Renal pelvis (tissue), 4 donors: ENCODE data around the gene KCNQ5. TPM values are rescaled to one million over a fixed set of nuclear protein-coding genes. Genes with fewer than 3 reads are reported as not detected.
A peak's percentile ranks its signal among the peaks of the same experiment; 100 is the strongest.

Experiments used
- DNase-seq: peaks from one replicate; pipeline ENCODE4 v3.0.0-alpha.2; 2013
- polyA plus RNA-seq, 3 donors: library from polyadenylated mRNA; unstranded; fragments of 120-200 nt; gene quantifications; one replicate each; pipeline ENCODE4 v1.2.1, GENCODE V29; 2013; ENCODE audit not compliant: insufficient read length in 3 of 3

KCNQ5 gene
- polyA plus RNA-seq, 3 donors: 0.21 to 0.34 (median 0.31) TPM

DNA sequence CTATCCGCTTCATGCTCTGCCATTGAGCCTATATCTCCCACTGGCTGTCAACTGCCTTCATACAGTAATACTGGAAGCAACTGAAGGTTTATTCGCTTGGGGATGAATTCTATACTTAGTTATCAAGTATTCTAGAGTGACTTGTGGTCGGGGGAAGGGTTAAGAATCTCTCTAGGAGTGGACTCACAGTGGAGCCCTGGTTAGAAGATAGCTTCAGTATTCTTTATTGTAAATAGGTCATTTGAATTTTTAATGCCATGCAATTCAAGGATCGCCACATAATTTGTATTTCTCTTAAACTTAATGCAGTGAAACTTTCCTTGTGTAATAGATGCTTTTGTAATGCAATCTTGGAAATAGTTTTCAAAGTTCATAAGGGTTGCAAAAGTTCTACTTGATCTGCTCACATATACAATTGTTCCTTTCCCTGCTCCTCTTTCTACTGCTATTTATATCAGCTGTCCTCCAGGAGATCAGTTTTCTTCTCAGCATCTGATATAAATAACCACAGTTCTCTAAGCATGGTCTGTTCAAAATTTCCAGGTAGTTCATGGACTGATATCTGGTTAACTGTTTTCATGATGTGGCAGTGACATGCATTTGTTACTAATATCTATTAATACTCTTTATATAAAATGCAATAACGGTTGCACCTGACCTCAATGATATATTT lies 120.3 kb downstream of the KCNQ5 start:
- no peak for DNase-seq

DNA sequence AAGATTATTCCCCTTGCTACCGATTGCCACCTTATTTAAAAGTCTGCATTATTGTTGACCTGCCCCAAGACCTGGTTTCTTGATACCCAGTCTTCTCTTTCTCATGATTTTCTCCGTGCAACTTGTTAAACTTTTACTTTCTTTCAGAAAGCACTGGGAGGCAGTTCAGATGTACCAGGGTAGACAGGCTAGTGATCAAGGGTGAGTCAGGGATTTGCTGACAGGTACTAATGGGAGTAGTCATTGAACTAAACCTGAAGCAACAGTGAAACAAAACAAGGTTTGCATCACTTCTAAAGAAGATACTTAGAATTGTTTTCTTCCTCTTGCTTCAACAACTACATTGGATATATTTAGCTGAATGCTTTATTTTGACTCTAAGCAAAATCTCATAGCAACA lies 124.4 kb downstream of the KCNQ5 start:
- no peak for DNase-seq

DNA sequence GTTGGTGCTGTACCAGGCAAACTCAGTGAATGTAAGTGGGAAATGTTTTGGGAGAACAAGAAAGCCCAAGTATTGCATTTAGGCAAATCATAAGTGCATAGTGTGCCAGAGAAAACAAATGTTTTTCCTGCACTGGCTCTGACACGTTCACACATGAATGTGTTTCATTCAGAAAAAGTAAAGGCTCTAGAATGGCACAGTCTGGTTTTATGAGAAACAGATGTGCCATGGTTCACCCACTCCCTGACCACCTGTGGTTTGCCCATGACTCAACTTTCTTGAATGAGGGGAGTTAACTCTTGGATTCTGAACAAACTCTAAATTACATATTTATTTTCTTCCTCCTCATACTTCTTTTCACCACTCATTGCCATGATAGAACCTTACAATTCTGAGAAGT lies 126.9 kb downstream of the KCNQ5 start:
- DNase-seq: no peak

DNA sequence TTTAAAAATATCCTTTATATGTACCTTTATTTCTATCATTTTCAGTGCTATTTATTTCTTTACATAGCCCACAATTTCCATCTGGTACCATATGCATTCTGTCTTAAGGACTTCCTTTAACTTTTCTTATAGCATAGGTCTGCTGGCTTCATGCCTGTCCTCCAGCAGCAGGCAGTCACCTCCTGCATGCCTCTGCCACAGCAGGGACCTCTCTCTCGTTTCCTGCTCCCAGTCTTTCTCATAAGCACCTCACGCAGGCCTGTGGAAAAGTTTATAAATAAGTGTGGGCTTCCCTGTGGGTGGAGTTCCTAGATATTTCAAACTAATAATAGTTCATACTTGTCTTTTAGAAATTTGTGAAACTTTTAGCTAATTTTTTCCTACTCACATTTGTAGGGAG lies 133.9 kb downstream of the KCNQ5 start:
- DNase-seq: no peak

DNA sequence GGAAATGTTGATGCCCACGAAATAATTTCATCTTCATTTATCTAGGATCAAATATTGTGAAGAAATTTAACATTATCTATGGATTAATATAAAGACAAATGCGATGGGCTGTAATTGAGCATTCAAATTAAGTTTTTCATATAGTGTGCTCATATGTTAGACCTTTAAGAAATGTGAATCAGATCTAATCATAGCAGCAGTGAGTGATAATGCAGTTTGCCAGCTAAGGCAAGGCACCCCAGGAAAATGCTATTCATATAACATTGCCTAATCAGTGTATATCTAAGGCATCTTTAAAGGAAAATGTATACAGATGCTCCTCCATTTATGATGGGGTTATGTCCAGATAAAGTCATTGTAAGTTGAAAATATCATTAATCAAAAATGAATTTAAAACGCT lies 135.2 kb downstream of the KCNQ5 start:
- DNase-seq: no peak

DNA sequence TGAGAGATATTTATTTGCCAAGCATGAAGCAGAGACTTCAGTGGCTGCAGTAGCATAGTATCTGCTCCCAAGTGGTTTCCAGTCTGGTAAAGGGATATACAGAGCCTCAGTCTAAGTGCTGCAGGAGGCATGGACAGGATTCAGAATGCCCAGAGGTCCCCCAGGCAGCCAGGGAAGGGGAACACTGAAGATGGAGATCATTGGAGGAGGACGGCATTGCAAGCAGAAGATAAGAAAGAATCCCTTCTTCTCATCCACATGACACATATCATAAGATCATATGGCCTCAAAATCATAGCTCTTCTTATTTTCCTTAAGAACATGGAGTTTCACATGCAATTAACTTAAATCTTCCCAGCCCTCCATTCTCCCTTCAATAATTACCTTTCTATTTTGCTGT lies 136.1 kb downstream of the KCNQ5 start:
- DNase-seq: no peak

DNA sequence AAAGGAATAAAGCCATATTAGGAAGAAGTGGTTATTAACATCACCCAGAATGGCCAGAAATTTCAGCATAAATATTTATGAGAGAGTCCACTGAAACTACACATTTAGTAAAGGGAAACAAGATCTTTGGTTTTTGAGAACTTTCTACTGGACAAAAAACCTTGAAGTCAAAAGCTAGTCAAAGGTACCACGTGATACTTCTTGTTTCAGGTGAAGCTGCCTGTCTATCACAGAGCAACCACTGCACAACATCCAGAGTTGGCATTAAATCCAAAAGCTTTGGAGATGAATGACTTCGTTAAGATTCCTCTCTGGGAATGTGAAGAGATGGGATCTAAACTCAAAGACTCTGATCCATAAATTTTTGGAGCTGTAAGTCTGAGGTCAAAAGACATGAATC lies 137.0 kb downstream of the KCNQ5 start:
- no peak for DNase-seq

DNA sequence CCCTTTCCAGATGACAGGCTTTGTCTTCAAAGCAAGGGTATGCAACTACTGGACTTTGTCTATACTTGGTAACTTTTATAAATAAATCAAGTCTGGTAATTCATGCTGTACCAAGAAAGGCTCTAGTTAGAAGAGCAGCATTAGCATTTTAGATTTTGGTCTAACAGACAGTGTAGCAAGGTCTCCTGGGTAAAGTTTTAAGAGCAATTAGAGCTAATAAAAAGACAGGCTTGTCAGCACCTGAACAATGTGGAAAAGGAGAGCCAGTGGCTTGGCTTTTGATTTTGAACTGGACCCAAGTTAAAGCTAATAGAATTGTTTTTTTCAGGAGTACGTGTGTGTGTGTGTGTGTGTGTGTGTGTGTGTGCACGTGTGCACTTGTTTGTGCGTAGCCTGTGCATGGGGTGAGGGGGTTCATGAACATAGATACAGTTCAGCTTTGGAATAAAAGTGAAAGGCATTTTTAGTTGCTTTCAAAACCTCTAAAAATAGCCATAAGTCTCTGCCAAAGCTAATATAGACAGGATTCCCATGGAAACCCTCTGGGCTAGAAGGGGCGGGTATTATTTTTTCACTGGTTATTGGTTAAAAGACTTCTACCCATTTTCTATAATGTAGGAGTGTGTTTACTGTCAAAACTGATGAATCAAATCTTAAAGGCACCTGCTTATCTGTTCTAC lies 138.4 kb downstream of the KCNQ5 start:
- DNase-seq: no peak

DNA sequence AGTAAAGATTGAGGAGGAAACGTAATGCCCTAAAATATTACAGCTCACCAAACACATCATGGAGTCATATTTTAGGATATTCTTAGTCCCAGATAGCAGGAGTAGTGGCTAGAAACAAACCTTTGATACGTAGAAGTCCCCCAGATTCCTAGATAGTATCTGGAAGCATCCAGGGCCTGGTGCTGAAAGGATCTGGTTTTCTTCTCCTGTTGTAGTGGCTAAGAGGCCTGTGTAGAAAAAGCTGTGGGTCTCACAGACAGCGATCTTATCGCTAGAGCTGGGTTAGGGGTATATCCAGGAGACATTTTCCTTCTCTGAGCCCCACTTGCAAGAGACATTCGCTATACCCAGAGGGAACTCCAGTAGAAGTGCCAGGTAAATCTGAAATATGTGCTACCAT lies 139.9 kb downstream of the KCNQ5 start:
- DNase-seq: no peak

DNA sequence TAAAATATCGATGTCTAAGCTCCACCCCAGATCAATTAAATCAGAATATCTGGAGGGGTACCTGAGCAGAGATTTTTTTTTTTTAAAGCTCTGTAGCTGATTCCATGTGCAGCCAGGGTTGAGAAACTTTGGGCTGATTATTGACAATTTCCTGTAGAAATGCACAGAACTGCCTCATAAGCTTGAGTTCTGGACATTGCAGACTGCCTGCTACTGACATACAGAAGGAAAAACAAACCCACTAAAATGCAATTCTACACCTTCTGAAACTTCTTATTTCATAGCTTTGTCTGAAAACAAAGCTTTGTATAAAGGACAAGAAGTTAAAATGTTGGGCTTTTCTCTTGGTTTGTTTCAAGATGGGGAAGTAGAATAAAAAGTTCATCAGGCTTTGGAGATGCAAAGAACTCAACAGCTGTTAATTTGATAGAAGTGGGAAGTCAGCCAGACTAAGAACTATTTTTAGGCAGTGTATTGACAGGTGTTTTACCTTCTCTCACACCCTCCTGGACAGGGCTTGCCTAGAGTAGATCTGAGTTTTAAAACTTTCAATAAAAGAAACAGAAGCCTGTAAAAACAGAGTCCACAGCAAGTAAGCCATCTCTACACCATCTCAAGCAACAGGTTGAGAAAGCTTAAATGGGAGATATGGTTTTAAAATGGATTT lies 147.7 kb downstream of the KCNQ5 start:
- DNase-seq: no peak

DNA sequence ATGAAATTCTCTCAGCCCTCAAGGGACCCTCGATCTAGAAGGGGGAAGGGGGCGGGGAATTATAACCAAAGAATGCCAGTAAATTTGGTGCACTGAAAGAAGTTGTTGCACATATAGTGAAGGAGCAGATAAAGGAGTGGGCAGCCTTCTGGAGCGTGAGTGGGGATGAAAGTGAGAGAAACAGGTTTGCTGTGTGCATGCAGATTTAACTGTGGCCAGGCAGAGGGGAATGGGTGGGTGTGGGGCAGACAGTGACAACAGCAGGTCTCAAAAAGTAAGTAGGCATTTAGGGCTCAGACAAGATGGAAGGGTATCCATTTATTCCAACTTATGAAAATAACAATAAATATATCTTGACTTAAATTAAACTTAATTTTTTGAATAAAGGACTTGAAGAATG lies 149.1 kb downstream of the KCNQ5 start:
- DNase-seq: no peak

DNA sequence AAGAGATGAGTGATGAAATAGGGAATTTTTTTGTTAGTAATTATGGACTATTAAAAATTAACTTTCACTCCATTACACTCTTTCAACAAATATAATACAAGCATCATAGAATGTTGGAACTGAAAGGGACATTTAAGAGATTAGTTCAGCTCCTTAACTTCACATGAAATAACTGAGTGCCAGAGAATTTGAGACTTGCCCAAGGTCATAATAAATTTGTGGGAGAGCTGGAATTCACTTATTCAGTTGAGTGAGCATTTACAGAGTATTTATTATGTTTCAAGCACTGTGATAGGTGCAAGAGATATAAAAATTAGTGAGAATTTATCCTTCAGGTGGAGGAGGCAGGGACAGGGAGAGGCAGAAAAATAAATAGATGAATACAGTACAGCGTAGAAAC lies 154.6 kb downstream of the KCNQ5 start:
- DNase-seq: no peak

DNA sequence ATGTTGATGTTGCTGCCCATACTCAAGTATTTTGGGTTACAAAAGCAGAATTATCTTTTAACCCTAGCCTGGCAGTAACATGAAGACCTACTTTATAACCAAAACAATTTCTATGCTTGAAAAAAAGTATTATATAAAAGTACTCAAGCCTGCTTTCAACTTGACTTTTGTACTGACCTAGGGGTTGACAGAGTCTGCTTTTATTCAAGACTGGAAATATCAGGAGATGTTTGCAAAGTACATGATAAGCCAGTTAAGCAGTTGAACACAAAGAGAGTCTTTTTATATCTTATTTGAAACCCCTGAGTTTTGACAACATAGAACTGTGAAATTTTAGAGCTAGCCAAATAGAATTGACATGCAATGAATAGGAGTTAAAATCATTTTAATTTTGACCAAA lies 159.8 kb downstream of the KCNQ5 start:
- no peak for DNase-seq

DNA sequence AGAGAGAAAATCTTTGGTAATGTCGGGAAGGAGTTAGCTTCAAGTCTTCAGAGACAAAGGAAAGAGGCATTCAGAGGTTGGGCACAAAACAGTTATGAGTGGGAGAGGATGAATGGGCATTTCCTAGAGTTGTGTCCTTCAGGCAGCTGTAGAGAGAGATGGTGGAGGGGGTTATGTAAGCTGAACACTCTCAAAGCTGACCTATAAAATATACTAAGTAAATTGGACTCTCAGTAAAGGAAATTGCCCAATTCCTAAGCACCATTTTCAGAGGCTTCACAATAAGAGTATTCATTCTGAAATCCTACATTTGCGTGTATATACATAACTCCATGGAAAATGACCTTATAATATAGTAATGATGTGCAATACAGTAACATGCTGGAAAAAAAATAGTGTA lies 161.2 kb downstream of the KCNQ5 start:
- DNase-seq: no peak

DNA sequence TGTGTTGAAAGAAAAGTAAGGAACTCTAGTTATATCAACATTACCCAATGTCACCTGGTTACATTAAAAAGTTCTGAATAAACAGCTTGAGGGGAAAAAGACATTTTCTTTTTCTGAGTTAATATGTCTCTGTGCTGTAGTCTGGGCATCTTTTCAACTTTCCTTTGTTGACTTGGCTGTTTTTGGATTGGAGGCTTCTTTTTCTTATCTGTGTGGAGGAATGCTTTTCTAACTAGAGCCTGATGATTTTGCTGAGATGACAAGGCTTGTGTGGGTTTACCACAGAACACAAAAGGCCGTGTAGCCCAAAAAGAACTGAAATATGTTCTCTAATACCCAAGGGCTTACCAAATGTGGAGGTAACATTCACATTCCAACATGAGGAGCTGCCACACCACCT lies 161.8 kb downstream of the KCNQ5 start:
- no peak for DNase-seq

DNA sequence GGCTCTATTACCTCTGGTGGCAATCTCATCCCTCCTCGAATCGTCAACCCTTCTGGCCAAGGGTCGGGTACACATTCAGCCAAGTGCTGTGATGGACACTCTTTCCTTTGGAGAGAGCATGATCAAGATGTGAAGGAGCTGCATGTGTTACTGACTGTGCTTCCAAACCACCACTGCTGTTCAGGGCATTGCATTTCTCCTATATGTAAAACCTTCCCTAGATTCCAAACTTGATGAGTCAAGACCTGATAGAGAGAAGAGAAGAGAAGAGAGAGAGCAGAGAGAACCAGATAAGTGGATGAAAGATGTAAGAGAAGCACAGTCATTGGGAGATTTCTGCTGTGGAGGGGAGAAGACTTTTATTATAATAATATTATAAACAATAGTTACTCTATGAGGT lies 162.2 kb downstream of the KCNQ5 start:
- DNase-seq: no peak

DNA sequence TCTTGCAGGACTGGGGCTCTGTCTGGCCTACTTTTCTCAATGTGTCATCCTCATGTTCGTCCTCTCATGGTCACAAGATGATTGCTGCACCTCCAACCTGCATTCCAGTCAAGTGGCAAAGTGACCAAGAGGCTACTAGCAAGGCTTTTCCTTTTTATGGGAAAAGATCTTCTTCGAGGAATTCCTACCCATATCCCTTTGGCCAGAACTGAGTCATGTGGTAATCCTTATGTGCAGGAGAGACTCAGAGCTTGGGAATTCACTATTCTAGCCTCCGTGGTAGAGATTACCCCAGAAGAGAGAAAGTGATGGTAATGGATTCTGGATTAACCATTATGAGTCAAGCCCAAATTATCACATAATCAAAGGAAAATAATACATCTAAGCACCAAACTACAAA lies 162.7 kb downstream of the KCNQ5 start:
- no peak for DNase-seq

DNA sequence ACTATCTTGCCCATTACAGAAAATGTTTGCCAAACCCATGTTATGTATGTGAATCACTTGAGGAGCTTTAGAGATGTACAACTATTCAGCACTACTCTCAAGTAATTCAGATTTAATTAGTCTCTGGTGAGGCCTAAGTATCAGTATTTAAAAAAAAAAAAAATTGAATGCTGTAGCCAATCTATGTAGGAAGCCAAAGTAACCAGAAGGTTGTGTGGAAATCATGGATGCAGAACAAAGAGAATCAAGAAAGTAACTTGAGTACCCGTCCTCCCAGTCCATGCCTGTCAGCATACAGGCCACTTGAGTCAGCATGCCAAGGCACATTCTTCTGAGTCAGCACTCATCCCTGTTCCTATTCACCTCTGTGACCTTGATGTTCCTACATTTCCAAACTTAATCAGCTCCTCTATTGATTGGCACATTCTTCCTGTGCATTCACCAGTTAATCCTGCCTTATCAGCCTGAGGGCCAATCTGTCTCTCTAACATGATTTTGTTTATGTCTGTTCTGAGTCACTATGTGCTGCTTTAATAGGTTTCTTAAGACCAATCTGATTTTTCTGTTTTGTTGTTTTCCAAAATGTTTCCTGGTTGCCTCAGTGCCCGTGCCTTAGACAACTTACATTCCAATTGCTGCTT lies 165.6 kb downstream of the KCNQ5 start:
- peak; percentile 24 for DNase-seq

DNA sequence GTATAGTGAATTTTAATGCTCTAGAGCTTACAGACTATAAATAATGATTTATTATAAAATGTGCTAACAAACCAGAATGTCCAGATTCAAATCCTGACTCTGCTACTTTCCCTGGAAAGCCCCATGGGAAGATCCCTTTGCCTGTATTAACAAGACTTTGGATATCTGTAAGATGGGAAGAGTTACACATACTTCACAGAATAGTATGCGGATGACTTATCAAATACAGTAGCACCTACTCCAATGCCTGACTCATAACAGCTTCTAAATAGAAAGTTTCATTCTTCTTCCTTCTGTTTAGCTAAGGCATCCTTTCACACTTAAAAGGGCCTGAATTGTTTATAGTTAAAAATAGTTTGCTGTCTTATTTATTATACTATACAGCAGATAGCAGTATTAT lies 166.3 kb downstream of the KCNQ5 start:
- no peak for DNase-seq

DNA sequence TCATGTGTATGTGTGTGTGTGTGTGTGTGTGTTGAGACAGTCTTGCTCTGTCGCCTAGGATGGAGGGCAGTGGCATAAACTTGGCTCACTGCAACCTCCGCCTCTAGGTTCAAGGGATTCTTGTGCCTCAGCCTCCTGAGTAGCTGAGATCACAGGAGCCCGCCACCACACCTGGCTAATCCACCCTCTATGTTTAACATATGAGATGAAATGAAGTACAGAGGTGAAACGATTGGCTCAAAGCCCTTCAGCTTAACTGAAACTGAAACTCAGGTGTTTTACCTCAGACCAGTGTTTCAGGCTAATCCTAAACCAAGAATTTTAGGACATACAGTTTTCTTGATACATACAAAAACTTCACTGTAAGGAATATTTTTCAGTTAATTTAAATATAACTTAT lies 167.3 kb downstream of the KCNQ5 start:
- no peak for DNase-seq

DNA sequence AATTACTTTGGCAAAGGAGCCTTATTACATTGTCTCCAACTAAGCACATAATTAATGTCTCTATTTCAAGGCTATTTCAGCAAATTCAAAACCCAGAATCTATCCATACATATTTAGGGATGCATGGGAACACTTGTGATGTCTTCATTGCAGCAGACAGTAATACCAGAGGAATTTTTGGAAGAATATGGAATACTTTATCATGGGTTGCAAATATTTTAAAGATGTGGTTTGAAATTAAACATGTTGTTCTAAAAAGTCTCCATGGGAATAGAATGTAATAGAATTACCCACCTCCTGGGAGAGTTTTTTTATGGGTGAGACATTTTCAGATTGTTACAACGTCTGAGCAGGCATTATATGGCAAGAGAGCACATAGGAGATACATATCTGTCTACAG lies 170.8 kb downstream of the KCNQ5 start:
- DNase-seq: no peak

DNA sequence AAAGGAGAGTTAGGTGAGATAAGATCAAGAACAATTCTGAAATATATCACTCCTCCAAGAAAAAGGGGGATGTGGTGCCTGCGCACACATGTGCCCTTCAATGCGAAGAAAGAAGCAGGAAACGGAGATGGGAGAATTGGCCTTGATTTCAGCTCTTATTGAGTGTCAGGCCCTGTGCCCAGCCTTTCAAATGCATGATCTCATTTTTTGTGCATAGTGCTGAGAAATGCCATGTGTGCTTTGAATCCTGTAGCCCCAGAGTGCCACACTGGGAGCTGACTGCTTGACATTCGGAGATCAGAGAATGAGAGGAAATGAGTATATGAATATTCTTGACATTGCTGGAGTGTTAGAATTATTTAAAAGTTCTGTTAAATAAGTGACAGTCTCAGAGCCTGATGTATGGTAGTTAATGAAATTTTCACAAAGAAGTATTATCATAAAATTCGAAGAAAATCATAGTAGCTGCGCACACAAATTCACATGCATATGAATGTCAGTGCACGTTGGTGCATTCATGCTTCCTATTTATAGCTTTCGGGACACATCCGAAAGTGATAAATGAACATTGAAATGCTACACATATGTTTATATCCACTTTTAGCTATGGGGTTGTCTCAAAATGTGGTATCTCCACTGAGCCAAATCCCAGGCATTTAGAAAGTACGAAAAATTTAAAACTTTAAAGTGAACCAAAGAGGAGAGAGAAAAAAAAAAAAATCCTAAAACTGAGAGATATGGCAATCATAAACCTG lies 172.0 kb downstream of the KCNQ5 start:
- DNase-seq: no peak
